Activated CD4-positive, CD25-positive, alpha-beta regulatory T cell treated with anti-CD3 and anti-CD28 coated beads, Interleukin-2, amount 50 U/mL, for 16 hours (primary cell): Measurements from ENCODE around the gene RANBP1.
"Not testable (repeated sequence)": the region's sequence is repeated elsewhere in the genome, so short reads cannot be mapped to it uniquely, and the experiment has no call there.

ENCODE experiments used
- DNase-seq: peaks from one replicate; pipeline ENCODE4 v3.0.0-alpha.2; 2020; ENCODE audit warnings: low read depth, low spot score

RANBP1 gene

DNA sequence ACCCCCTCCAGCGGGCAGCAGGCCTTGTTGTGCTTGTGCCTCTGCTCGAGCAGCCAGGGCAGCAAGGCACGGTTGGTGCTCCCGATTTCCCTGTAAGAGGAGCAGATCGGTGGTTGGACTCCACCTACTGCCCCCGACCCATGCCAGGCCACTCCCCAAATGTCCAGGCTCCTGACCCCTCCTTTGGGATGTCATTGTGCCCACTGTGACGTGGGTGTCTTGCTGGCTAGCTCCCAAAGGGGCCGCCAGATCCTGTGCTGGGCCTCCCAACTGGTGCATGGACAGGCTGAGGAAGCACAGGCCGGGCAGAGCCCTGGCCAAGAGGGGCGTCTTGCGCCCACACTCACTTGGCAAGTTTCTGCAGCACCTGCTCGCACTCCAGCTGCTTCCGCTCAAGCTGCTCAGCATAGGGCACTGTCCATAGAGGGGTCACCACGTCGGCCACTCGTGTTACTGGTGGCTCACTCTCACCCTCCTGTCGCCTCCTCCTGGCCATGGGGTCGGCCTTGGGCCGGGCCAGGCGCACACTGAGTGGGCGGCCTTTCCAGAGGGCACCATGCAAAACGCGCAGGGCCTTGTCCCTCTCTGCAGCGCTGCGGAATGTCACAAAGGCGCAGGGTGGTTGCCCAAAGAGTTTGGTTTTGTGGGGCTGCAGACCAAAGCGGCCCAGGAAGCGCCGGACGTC lies at the start of gene RANBP1:
TSS of gene RANBP1 (plus strand) at position 414 of the 685 bp plus-strand sequence. CDS start at position 495, 81 bp downstream.
- no peak for DNase-seq

DNA sequence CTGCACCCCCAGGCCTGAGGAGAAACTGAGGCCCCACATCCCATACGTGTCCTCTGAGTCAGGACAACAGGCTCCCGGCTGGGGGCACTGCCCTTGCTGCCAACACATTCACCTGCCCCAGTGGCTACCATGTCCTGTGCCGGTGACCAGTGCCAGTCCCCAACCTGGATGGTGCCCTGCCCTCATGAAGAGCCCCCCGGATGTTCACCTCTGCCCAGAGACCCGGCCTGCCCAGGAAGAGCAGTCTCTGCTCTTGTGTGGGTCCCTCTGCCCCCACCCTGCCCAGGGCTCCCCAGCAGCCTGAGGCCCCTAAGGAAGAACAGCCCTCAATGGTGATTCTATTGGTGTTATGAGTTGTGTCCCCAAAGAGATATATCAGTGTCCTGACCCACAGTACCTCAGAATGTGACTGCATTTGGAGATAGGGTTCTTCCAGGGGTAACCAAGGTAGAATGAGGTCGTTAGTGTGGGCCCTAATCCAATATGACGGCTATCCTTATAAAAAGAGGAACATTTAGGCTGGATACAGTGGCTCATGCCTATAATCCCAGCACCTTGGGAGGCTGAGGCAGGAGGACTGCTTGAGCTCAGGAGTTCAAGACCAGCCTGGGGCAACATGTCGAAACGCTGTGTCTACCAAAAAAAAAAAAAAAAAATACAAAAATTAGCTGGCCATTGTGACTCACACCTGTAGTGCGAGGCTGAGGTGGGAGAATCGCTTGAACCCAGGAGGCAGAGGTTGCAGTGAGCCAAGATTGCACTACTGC lies 49.1 kb upstream of the RANBP1 start:
- no peak for DNase-seq

DNA sequence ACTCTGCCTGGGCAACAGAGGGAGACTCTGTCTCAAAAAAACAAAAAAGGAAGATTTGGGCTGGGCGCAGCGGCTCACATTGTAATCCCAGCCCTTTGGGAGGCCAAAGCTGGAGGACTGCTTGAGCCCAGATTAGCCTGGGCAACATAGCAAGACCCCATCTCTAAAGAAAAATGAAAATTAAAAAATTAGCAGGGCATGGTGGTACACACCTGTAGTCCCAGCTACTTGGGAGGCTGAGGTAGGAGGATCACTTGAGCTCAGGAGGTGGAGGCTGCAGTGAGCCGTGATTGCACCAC lies 48.6 kb upstream of the RANBP1 start:
- not testable (repeated sequence) for DNase-seq

DNA sequence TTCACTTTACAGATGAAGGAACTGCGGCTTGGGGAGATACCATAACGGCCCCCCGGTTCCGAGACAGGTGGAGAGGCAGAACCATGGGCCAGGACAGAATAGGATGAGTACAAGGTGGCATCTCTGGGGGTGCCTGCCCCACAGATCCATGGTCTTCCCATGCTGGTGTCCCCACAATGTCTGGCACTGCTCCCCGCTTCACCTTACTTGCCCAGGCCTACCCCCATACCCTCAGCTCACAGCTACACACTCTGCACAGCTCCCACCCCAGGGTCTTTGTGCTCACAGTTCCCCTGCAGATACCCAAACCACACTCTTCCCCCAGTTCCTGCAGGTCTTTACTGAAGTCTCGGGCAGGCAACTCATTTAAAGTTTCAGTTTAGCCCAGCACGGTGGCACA lies 47.3 kb upstream of the RANBP1 start:
- DNase-seq = no peak

DNA sequence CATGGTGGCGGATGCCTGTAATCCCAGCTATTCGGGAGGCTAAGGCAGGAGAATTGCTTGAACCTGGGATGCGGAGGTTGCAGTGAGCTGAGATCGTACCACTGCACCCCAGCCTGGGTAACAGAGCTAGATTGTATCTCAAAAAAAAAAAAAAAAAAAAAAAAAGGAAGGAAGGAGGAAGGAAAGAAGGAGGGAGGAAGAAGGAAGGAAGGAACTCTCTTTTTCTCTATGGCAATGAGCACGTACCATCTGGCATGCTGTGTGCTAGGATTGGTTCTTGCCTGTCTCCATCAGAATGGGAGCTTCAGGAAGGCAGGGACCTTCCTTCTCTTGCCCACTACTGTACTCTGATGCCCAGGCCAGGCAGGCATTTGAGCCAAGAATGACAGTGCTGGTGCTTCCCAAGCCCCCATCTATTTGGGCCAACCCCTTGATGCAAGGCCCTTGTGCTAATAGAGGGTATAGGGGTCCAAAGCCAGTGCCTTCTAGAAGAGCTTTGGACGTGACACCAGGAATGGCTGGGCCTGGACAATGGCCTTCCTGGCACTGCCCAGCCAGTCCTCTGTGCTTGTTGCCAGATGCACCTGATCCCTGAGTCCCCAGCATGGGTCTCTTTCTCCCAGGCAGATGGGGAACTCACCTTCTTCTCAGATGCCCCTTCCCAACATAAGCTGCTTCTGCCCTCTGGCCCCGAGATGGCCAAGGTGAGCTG lies 46.4 kb upstream of the RANBP1 start:
- no peak for DNase-seq

DNA sequence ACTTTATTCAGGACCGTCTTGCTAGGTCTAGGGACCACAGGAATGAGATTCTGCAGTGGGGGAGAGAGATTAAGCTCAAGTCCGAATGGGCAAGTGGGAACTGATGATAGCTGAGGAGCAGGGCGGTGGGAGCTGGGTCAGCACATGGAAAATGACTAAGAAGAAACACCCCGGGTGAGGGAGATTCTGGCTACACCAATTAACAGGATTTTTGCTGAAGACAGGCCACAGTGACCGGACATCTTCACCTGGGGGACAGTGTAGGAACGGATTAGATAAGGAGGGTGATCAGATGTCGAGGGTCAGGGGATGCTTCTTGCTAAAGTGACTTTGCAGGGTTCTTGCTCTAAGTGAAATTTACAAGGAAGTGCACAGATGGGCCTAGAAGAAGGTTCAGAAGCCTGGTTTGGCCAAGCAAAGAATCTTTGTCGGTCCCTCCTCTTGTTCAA lies 44.4 kb upstream of the RANBP1 start:
- no peak for DNase-seq

DNA sequence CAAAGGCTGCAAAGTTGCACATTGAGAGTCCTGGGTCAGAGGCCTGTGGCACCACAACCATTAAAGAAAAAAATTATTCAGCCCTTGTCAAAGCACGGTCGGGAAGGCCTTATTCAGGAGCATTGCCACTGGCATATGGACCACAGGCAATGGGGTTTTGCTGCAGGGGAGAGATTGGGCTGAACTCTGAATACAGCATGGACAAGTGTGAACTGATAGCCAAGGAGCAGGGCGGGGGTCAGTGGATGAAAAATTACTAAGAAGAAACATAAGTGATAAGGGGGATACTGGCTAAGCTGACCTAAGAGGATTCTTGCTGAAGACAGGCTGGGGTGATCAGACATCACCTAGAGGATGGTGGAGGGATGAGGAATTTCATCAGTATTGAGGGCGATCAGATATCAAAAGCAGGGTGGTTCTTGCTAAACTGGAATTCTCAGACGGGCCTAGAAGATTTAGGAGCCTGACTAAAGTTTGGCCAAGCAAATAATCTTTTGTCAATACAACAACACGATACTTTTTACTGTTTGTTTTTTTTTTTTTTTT lies 39.2 kb upstream of the RANBP1 start:
- DNase-seq = no peak

DNA sequence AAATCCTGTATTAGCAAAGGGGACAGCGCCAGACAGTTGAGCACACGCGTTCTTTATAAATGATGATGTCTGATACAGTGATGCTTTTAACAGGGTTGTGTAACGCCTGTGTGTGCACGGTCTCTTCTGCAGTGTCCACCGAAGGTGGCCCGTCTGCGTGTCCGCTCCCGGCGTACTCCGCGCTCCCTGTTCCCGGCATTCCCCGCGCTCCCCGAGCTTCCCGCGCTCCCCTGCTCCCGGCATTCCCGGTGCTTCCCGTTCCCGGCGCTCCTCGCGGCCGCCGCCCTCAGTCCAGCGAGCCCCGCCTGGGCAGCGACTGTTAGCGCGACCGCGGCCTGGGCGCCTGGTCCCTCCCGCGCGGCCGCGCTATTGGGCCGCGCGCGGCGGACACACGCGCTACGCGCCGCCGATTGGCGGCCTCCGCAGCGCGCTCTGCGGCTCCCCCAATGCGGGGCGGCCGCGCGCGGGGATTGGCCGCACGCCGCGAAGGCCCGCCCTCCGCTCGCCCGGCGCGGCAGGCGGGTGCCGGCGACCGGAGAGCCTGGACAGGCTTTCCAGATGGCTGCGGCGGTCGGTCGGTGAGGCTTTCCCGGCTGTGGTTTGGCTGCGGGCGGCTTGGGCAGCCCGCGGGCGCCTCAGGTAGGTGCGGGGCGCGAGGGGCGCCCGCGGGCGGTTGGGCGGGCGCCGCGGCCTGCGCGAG lies 36.0 kb upstream of the RANBP1 start, which contains the start of gene DGCR8:
TSS of gene DGCR8 (plus strand) at position 497 of the 700 bp plus-strand sequence. CDS start 5,723 bp downstream, outside the sequence.
- DNase-seq = peak; percentile 55

DNA sequence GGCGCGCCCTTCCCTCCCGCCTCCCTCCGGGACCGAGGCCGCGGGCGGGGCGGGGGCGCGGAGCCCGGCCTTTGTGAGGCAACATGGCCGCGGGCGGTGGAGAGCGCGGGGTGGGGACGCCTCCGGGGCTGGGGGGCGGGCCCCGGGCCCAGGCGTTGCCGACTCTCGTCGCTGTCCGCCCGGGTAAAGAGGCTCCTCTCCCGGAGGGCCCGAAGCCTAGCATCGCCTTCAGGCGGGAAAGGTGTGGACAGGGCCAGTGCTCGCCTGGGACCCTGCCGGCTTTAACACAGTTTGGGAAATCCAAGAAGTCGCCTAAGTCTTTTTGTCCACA lies 35.5 kb upstream of the RANBP1 start:
- peak; percentile 42 for DNase-seq

DNA sequence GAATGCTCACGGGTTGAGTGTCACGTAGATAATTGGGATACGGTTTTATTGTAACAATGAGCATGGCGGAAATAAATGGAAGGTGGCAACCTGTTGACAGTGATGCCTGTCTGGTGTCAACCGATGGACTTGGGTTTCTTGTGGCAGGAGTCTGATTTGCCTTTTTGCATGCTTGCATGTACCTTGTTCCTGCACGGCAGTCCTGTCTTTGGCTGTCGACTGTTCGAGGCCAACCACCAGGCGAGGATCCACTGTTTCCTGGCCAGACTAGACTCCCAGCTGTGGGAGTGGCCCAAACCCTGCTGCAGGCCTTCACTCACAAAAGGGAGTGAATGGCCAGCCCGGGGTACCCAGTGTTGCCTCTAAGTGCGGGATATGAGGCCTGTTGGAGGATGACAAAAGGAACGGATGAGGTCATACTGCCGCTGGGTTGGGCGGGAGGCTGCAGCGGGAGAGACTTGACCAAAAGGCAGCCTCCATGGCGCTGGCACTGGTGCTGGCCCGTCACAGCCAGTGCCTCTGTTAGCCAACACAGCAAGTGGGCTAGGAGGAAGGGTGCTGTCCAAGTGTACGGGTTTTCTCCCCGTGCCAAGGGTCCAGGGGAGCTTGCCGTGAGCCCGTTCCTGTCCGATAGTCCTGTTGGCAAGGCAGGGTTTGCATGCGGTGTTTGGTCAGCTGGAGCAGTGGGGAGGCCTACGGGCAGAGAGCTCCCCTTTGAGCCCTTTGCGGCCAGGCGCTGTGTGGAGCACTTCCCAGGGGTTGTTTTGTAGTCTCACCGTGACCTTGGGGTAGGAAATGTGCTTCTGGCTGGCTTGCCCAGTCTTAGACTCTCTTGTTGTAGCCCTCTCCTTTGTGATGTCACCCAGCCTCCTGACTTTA lies 34.9 kb upstream of the RANBP1 start:
- no peak for DNase-seq

DNA sequence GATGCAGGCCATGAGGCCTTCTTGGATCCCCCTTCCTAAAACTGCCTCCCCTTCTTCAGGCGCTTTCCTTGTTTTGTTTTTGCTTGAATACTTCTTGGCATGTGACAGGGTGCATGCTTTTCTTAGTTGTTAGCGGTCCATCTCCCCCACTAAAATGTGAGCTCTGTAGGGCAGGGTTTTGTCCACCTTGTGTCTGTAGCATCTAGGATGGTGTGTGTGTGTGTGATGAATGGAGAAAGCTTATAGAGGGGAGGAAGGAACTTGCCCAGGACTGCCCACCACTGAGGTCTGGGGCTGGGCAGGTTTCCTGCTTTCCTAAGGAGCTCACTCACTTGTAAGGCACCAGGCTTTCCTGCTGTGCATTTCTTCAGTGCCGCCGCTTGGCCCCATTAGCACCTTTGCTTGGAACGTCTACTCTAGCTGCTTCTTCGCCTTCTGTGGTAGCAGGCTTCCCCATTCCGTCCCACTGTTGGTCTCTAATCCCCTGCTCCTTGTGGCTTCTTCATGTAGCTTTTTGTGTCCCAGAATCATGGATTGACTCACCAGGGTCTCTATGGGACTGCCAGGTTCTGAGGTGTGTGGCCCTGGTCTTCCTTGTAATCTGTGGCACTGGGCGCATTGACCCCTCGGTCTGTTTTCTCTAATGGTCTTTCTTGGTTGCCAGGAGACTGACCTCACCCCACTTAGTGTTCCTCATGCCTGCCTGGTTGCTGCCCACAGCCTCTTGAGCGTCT lies 32.6 kb upstream of the RANBP1 start:
- DNase-seq = no peak

DNA sequence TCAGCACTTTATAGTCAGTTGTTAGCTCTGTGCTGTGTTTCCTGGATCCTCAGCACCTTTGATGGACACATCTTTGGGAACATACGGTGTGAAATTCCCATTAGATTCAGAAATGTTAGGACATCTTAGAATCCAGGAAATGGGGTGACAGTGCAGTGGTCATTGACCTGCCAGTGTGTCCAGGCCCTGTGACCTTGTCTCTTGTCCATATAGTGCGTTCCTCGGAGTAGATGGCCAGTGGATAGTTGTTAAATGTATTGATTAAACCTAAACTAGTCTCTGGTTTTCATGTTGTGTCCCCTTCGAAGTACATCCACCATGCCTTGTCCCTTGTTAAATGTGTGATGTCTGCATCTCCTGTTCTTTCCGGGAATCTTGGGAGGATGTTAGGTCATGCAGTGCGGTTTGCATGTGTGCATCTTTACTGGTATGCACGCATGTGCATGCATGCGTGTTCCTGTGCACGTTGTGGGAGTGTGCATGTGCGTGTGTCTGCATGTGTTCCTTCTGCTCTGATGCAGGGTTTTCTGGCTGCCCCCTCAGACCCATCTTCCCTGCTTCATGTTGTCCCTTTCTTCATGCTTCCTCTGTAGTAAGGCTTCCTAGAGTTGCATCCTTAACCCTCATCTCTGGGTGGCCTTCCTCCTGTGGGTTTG lies 31.9 kb upstream of the RANBP1 start:
- no peak for DNase-seq

DNA sequence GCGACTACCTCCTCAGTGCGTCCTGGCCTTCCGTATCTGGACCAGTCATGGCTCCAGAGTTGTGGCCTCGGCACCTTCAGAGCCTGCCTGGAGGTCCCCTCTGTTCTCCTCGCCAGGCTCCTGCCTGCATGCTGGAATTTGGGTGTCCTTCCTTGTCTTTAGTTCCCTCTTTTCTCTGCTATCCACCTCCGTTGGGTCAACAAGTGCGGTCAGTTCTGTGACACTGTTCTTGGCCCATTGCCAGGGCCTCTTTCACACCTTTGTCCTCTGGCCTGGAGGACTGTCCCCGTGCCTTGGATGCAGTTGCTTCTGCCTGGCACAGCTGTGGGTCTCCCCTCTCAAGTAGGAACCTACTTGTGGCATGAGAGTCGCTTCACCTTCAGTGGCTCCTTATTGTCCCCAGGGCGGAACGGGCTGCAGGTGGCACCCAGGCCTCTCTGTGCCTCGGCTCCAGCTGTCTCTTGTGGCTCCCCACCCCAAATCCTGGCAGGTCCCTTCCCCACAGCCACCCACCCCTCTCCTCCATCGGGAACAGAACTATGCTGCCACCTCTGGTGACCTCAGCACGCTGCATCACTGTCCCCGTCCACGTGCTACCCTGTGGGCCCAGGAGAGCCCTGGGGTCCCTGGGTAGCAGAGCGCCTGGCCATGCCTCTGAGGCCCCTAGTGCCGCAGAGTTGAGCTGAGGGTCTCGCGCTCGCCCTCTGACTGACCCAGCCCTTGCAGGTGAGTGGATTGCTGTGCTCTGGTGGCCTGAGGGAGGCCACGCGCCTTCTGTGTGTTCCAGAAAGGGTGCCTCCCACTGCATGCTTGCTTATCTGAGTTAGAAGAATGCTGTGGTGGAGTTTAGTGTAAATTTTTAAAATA lies 31.1 kb upstream of the RANBP1 start:
- DNase-seq = no peak

DNA sequence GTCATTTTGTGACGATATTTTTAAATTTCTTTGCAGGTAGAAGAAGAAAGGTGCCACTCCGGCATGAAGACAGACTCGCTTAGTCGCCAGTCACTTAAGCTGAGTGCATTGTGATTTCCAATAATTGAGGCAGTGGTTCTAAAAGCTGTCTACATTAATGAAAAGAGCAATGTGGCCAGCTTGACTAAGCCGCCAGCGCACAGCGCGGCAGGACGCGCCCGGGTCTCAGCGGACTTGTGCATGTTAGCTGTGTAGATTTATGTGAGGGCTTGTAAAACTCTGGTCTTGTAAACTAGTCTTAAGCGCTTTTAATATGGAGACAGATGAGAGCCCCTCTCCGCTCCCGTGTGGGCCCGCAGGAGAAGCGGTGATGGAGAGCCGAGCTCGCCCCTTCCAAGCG lies 30.3 kb upstream of the RANBP1 start:
- DNase-seq = no peak

DNA sequence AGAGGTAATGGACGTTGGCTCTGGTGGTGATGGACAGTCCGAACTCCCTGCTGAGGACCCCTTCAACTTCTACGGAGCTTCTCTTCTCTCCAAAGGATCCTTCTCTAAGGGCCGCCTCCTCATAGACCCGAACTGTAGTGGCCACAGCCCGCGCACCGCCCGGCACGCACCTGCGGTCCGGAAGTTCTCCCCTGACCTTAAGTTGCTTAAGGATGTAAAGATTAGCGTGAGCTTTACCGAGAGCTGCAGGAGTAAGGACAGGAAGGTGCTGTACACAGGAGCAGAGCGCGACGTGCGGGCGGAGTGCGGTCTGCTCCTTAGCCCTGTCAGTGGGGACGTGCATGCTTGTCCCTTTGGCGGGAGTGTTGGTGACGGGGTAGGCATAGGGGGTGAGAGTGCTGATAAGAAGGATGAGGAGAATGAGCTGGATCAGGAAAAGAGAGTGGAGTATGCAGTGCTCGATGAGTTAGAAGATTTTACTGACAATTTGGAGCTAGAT lies 29.8 kb upstream of the RANBP1 start:
- no peak for DNase-seq

DNA sequence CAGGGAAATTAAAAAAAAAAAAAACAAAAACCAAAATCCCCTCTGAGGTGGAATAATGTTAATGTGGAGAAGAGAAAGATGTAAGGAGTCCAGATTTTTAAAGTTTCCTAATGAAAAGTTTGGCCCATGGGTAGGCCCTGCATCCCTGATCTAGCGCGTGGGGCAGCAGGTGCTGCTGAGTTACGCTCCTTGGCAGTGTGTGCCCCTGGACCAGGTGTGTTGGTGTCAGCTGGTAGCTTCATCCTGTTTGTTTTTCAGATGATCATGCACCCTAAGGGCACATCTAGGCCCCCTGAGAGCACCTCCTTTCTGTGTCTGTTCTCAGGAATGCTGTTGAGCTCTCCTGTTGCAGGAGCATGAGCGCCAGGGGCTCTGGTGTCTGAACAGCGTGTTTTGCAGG lies 29.1 kb upstream of the RANBP1 start:
- DNase-seq = no peak

DNA sequence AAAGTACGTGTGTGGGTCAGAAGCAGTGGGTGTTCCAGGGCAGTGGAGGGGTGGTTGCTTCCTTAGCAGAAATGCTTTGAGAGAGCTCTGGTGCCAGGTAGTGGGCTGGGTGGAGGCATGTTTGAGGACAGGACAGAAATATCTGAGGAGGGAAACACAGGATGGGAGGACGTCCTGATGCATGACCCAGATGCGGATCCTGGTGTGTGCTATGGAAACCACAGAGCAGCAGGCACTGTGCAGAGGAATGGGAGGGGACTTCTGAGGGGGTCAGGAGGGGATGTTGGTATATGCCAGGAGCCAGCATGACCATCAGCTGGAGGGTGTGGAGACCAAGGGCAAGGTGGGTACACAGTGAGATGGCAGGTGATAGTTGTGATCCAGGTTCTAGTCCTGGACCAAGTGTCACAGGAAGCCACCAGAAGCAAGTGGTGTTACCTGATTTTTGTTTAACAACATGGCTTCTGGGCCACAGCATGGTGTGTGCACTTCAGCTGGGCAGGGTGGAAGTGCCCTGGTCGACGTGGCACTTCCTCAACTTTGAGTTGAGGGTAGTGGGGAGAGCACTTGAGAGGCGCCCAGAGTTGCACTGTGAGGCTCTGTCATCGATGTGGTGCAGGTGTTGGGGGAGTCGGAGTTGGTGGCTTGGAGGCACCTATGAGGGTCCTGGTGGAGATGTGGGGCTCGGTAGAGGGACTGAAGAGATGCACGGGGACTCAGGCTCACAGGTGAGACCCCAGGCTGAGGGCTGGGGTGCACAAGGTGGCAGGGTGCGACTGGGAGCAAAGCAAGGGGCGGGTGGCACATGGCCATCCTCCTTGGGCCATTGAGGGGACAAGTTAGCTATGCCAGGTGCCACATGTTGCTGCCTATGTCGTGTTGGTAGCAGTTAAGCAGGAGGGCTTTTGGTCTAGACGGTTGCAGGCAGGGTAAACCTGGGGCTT lies 28.3 kb upstream of the RANBP1 start:
- DNase-seq = no peak
